ENCODE data around the gene SHROOM3. TPM values are rescaled to one million over a fixed set of nuclear protein-coding genes. Genes with fewer than 3 reads are reported as not detected.

Gene SHROOM3
- polyA plus RNA-seq, 1 experiment = 9.5 TPM

- ChIA-PET POLR2A (no interaction called here), CTCF (interaction anchor here (0.7 to 1.0 kb wide), 2 partner anchors 55 to 306 kb away, joined by 3 read pairs; no protein-coding TSS in a partner anchor)
- DNase-seq (ENCODE audit: low read depth, low spot score) = no peak
Measured at GRCh38 chr4:76485450-76485849, 50.4 kb downstream of the SHROOM3 start.

GRCh38 chr4:76486588-76487276 is 51.7 kb downstream of the SHROOM3 start:
- TF ChIP-seq CTCF (IDR thresholded peaks at IDR 0.05; ENCODE audit: low read depth, low read length) = no peak
- H3K4me3 ChIP-seq (ENCODE audit: low read depth, low read length) = no peak overlapping the region
- ChIA-PET CTCF (interaction anchor here (0.5 kb wide), 1 partner anchor 322 kb away, joined by 3 read pairs; no protein-coding TSS in a partner anchor), POLR2A (no interaction called here)
- H3K9me3 ChIP-seq (ENCODE audit: control insufficient read depth, insufficient read depth, low read length) = no peaks in the 10 kb centered on the region
- H3K27me3 ChIP-seq (ENCODE audit: control insufficient read depth, insufficient read depth, low read length) = peaks cover 6% of the 10 kb centered on the region
- no peak for DNase-seq (ENCODE audit: low read depth, low spot score)
- H3K27ac ChIP-seq (ENCODE audit: low read depth, low read length) = no peak overlapping the region

More at GRCh38 chr4:76485450-76485849, 50.4 kb downstream of the SHROOM3 start:
- H3K27ac ChIP-seq (ENCODE audit: low read depth, low read length) = no peak overlapping the region
- peaks cover 7% of the 10 kb centered on the region for H3K27me3 ChIP-seq (ENCODE audit: control insufficient read depth, insufficient read depth, low read length)
- TF ChIP-seq CTCF (IDR thresholded peaks at IDR 0.05; ENCODE audit: low read depth, low read length) = no peak
- no peaks in the 10 kb centered on the region for H3K9me3 ChIP-seq (ENCODE audit: control insufficient read depth, insufficient read depth, low read length)
- no peak overlapping the region for H3K4me3 ChIP-seq (ENCODE audit: low read depth, low read length)

- POLR2A ChIA-PET = no interaction called here
- Histone ChIP-seq H3K9me3 (ENCODE audit: control insufficient read depth, insufficient read depth, low read length) (no peaks in the 10 kb centered on the region), H3K27me3 (ENCODE audit: control insufficient read depth, insufficient read depth, low read length) (peaks cover 6% of the 10 kb centered on the region), H3K27ac (ENCODE audit: low read depth, low read length) (no peak overlapping the region), H3K4me3 (ENCODE audit: low read depth, low read length) (no peak overlapping the region)
- CTCF ChIA-PET = interaction anchor here (1.4 to 1.5 kb wide), 2 partner anchors 17 to 308 kb away, joined by 5 to 7 read pairs; no protein-coding TSS in a partner anchor
- no peak for DNase-seq (ENCODE audit: low read depth, low spot score)
- TF ChIP-seq CTCF (IDR thresholded peaks at IDR 0.05; ENCODE audit: low read depth, low read length) = no peak
Measured at GRCh38 chr4:76487621-76488020, 52.6 kb downstream of the SHROOM3 start.

- CTCF ChIA-PET = interaction anchor here (0.8 to 1.5 kb wide), 3 partner anchors 13 to 309 kb away, joined by 3 to 7 read pairs (median 5); no protein-coding TSS in a partner anchor
- Histone ChIP-seq H3K9me3 (ENCODE audit: control insufficient read depth, insufficient read depth, low read length) (no peaks in the 10 kb centered on the region), H3K27ac (ENCODE audit: low read depth, low read length) (no peak overlapping the region), H3K4me3 (ENCODE audit: low read depth, low read length) (no peak overlapping the region), H3K27me3 (ENCODE audit: control insufficient read depth, insufficient read depth, low read length) (peaks cover 8% of the 10 kb centered on the region)
- DNase-seq (ENCODE audit: low read depth, low spot score) = no peak
- POLR2A ChIA-PET = no interaction called here
- TF ChIP-seq CTCF (IDR thresholded peaks at IDR 0.05; ENCODE audit: low read depth, low read length) = no peak
Measured at GRCh38 chr4:76488455-76488854, 53.4 kb downstream of the SHROOM3 start.
